HG03025 (cell line): ENCODE measurements around the gene CTDSPL.

Source experiments
- ATAC-seq: cut with Tn5 transposase; IDR thresholded peaks from one replicate; pipeline ENCODE4 v1.9.1; 2021; ENCODE audit warnings: mild to moderate bottlenecking, moderate library complexity; ENCODE audit not compliant: unreplicated experiment, low FRiP score

Gene CTDSPL

DNA sequence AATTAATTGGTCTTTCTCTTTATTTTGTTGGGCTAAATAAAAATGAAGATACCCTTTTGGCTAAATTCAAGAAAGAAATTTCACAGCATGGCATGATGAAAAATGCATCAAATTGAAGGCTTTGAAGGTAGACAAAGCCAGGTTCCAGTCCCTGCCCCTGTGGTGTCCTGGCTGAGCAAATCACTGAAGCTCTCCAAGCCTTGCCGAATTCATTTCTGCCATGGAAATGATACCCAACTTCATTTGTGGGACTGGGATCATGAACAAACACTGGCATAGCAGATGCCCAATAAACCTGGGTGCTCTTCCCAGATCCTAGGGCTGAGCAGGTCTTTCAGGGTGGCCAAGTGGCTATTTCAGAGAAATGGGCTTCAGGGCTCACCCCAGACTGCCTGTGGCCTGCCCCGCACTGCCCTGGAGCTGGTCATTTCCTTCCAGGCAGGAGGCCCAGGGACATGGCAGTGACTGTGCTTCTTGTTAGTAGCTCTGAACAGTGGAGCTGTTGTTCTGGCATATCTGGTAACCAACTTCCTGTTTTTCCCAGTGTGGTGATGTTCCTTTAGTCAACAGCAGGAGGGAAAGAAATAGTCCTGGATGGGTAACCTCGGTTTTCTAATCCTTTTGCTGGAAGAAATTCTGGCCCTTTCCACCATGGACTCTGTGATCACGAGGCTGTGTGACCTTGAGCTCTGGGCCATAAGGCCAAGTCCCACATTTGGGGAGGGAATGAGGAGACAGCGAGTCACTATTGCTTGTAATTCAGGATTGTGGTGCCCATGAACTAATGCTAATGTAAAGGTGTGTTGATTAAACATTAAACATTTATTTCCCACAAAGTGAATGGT is 47.6 kb downstream of the CTDSPL start:
- ATAC-seq, result no peak

GRCh38 chr3:37910671-37911400 is 49.2 kb downstream of the CTDSPL start:
- no peak for ATAC-seq

- no peak for ATAC-seq
These were observed 50.5 kb downstream of the CTDSPL start for GRCh38 chr3:37912052-37912733.

DNA sequence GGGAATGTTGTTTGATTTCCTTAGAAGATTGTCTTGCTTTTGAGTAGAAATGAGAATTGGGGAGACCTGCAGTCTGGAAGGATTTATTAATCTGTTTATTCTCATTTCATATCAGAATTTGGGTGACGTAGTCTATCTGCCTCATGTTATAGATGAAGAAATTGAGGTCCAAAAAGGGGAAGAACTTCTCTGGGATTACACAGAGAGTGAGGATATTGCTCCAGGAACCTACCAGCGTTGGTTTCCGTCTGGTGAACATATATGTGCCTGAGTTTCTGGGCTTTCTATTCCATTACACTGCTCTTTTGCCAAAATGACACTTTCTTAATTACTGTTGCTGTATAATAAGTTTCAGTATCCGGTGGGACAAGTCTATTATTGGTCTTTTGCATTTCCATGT is 51.8 kb downstream of the CTDSPL start:
- ATAC-seq, result no peak

DNA sequence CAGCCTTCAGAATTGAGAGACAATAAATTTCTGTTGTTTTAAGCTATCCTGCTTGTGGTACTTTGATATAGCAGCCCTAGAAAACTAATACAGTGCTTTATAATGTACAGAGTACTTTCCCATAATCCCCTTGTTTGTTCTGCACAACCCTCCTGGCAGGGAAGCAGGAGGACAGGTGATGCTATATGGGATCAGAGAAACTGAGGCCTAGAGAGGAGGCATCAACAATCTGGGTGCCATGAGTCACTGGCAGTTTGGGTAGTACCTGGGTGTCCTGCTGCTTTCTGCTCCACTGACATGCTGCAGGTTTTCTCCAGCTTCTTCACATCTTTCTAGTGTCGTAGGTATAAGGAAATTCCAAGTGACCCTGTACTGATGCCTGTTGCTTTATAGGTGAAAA is 55.0 kb downstream of the CTDSPL start:
- no peak for ATAC-seq

DNA sequence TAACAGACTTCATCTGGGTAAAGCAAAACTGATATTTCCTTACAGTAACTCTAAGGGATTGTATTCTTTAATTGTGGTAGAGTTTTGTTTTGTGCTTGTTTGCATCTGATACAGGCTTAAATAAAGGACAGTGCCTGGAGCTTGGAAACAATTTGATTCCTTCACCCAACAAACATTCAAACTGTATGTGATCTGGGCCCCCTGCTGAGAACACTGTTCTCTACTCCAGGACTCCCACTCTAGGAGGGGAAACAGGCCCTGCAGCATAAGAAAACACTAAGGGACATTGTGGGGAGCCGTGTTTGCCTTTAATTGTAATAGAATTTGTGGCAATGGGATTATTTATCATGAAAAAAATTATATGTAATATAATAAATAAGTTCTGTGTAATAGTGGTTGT is 56.9 kb downstream of the CTDSPL start:
- ATAC-seq, result no peak

- no peak for ATAC-seq
These were observed 58.5 kb downstream of the CTDSPL start for GRCh38 chr3:37920156-37920699.

- ATAC-seq, result no peak
These were observed 59.3 kb downstream of the CTDSPL start for GRCh38 chr3:37921025-37921424.

GRCh38 chr3:37922721-37923568 is 61.3 kb downstream of the CTDSPL start:
- ATAC-seq, result no peak

DNA sequence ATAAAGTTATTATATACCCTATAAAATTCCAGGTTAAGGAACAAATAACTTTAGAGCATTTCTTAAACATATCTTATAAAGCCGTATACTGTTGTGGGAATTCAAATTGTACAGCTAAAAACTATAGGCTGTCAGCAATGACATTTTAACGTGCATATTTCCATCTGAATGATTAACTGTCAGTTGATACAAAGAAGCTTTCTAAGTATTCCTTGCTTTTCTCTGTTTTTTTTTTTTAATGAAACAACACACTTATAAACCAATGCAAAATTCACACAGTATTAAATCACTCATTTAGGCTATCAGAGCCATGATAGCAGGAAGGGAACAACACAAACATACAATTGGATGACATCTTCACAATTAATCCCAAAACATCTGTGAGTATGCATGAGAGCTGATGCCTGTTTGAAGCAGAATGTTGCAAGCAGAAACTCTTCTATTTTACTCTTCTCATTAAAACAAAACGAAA is 61.9 kb downstream of the CTDSPL start:
- no peak for ATAC-seq

DNA sequence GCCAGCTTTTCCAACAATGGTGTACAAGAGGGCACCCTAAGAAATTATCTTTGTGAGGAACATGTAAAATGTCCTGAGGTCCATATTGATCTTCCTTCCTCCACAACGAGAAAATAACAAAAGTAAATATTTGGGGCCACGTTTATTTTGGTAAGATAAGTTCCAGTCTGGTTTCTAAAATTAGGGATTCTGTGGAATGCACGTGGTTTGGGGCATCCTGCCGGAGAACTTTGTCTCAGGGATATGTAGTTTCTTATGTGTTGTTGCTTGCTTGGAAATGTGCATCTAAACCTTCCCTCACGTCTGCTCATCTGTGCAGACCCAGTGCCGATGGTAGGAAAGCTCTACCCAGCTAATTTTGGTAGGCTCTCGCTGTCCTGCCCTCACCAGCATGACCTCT is 62.8 kb downstream of the CTDSPL start:
- ATAC-seq, result no peak

- ATAC-seq, result no peak
These were observed 63.5 kb downstream of the CTDSPL start for GRCh38 chr3:37925157-37925556.

DNA sequence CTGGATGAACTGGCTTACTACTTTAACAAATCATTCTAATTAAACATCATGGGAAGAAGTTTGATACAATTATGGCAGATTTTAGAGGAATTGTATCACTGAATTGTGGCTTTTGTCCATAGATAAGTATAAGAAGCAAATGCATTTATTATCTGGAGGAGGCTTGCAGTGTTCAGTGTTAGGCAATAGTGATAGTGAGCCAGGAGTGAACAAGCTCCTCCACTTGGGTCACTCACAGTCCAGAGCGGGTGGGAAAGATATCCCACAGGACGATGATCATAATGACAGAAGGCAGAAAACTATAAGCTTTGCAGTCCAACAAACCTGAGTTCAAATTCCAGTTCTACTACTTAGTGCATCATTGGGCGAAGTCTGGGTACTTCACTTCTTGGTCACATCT is 64.9 kb downstream of the CTDSPL start:
- no peak for ATAC-seq

GRCh38 chr3:37930495-37930894 is 68.8 kb downstream of the CTDSPL start:
- ATAC-seq, result no peak

DNA sequence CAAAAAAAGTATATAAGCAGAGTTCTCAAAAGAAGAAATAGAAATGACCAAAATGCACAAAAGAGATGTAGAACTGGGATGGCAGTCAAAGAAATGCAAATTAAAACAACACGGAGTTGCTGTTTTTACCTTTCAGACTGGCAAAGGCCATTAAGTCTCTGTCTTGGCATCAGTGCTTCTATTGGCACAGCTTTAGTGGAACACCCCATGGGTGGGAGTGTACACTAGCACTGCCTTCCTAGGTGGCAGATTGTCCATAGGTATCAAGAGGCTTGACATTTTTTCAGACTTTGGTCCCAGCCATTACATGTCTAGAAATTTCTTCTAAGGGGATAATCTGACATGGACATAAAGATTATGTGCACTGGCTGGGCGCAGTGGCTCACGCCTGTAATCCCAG is 70.8 kb downstream of the CTDSPL start:
- no peak for ATAC-seq

DNA sequence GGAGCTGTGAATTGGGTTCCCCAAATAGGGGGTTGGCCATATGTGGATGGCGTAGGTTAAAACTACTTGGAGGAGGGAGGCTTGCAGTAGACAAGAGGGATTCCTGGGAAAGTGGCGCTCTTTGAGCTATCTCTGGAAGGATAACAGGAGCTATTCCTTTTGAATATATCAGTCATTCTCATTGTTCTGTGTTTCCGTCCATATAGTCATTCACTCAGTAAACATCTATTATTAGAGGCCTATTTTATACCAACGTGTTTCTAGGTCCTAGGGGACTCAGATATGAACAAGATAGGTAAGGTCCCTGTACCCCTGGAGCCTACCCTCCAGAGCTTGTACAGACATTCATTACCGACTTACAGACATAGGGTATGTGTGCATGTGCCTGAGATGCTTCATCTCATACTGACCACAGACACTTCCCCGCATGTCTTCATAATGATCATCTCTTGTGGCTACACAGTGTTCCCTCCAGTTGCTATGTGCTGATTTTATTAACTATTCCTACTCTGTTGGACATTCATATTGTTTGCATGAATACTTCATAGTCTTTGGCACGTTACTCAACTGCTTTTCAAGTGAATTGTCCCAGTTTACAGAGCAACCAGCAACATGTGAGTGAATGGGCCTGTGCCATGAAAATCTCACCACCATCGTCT is 73.1 kb downstream of the CTDSPL start:
- ATAC-seq, result no peak

DNA sequence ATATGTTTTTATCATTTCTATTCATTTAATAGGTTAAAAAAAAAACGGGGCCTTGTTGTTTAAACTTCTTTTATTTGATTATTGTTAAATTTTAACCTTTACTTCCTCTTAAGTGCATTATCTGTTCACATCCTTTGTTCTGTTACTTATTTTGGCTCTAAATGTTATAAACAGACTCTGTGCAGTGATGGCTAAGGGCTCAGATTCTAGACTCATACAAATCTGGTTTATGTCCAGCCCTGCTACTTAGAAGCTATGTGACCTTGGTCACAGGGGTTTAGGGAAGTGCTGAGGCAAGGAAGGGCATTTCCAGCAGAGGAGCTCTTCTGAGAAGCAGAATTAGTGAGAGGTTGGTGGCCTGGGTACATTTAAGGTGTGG is 73.6 kb downstream of the CTDSPL start:
- ATAC-seq, result no peak

- no peak for ATAC-seq
These were observed 74.3 kb downstream of the CTDSPL start for GRCh38 chr3:37935756-37936666.

DNA sequence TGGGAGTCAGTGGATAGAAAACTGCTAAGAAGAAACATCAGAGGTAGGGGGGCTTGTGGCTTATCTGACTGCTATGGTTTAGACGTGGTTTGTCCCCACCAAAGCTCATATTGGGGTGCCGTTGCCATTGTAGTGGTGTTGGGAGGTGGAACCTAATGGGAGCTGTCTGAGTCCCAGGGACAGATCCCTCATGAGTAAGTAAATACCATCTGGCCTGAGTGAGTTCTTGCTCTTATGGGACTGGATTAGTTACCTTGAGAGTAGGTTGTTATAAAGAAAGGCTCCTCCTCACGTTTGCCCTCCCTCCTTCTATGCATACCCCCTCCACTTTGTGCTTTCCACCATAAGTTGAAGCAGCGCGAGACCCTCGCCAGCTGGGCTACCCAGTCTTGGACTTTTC is 75.5 kb downstream of the CTDSPL start:
- ATAC-seq, result no peak
